CD4-positive, CD25-positive, alpha-beta regulatory T cell (primary cell): Measurements from ENCODE around the gene TXLNG. TPM values are rescaled to one million over a fixed set of nuclear protein-coding genes. Genes with fewer than 3 reads are reported as not detected.

Source experiments
- ATAC-seq, 2 donors: fragments of 150-1000 bp; cut with Tn5 transposase; one replicate each; pipeline ENCODE4 v1.10.0; 2021; ENCODE audit warnings: low read depth in 2 of 2, moderate number of reproducible peaks in 2 of 2, moderate library complexity in 1 of 2
- DNase-seq, 3 donors: peaks; one replicate each; pipeline versions ENCODE4 v3.0.0 to v3.0.0-alpha.2; 2012 to 2022; ENCODE audit warnings: mixed read lengths in 1 of 3
- H3K27ac ChIP-seq: one replicate; pipeline ENCODE4 v1.7.0; 2013; ENCODE audit warnings: mild to moderate bottlenecking, low read length; ENCODE audit not compliant: insufficient read depth, poor library complexity, severe bottlenecking
- H3K27me3 ChIP-seq: one replicate; pipeline ENCODE4 v1.7.0; 2013; ENCODE audit warnings: low read length; ENCODE audit not compliant: control insufficient read depth, insufficient read depth
- H3K36me3 ChIP-seq: one replicate; pipeline ENCODE4 v1.7.0; 2013; ENCODE audit warnings: mild to moderate bottlenecking, low read length, moderate library complexity; ENCODE audit not compliant: control insufficient read depth, insufficient read depth
- H3K4me1 ChIP-seq: 2 replicates; pipeline ENCODE4 v1.7.0; 2013; ENCODE audit warnings: mild to moderate bottlenecking, low read length; ENCODE audit not compliant: insufficient read depth, control insufficient read depth, poor library complexity, severe bottlenecking
- H3K4me3 ChIP-seq: one replicate; pipeline ENCODE4 v1.7.0; 2013; ENCODE audit warnings: low read depth, mild to moderate bottlenecking, low read length, moderate library complexity
- H3K9me3 ChIP-seq, 2 experiments: 1 replicate in 1 of 2; 2 replicates in 1 of 2; pipeline ENCODE4 v1.7.0; 2013; ENCODE audit warnings: low read length in 2 of 2, mild to moderate bottlenecking in 1 of 2, moderate library complexity in 1 of 2; ENCODE audit not compliant: control insufficient read depth in 2 of 2
- H3K27ac Mint-ChIP-seq, 3 donors: one replicate each; pipeline ENCODE4 v1.8.0; 2020 to 2022; ENCODE audit warnings: mild to moderate bottlenecking in 3 of 3, mixed read lengths in 3 of 3, moderate library complexity in 2 of 3
- H3K27me3 Mint-ChIP-seq: one replicate; pipeline ENCODE4 v1.8.0; 2022; ENCODE audit warnings: mild to moderate bottlenecking, mixed read lengths
- H3K36me3 Mint-ChIP-seq: one replicate; pipeline ENCODE4 v1.8.0; 2020; ENCODE audit warnings: mixed read lengths
- H3K4me1 Mint-ChIP-seq, 4 donors: one replicate each; pipeline ENCODE4 v1.8.0; 2020 to 2022; ENCODE audit warnings: mixed read lengths in 4 of 4, mild to moderate bottlenecking in 1 of 4
- H3K4me3 Mint-ChIP-seq, 4 donors: one replicate each; pipeline ENCODE4 v1.8.0; 2020 to 2022; ENCODE audit warnings: mild to moderate bottlenecking in 4 of 4, mixed read lengths in 4 of 4, moderate library complexity in 3 of 4
- H3K9me3 Mint-ChIP-seq, 7 donors: one replicate each; pipeline ENCODE4 v1.8.0; 2020 to 2022; ENCODE audit warnings: mixed read lengths in 7 of 7, mild to moderate bottlenecking in 3 of 7, moderate library complexity in 2 of 7
- polyA plus RNA-seq, 4 donors: library from polyadenylated mRNA; unstranded; fragments of 300-500 nt; fragmentation: Illumina TruSeq; gene quantifications; one replicate each; pipeline ENCODE4 v1.2.3, GENCODE V29; 2021
- total RNA-seq: library from RNA; stranded (reverse); gene quantifications from one replicate; pipeline ENCODE4 v1.2.3, GENCODE V29; 2022

Gene TXLNG
- total and polyA plus RNA-seq, 5 donors from 2014 or later = 8.4 to 32.2 (median 21.6) TPM

GRCh38 chrX:16870095-16870861 is 84.0 kb downstream of the TXLNG start, which contains the start of gene RBBP7:
Gene RBBP7 (minus strand): TSS chrX:16870362. CDS start chrX:16870053, 309 bp downstream.
- peaks cover 33% of the 10 kb centered on the region for H3K4me1 ChIP-seq
- Mint-ChIP-seq H3K4me1 (peaks cover 14 to 48% (median 22%) of the 10 kb centered on the region in 4 donors), H3K27me3 (peaks cover 11% of the 10 kb centered on the region), H3K9me3 (no peaks in the 10 kb centered on the region), H3K36me3 (peaks cover 4% of the 10 kb centered on the region), H3K4me3 (peak within 1 kb of the TSS; percentile 92 to 99 (median 98)), H3K27ac (peak within 1 kb of the TSS; percentile 97 to 98 (median 97))
- H3K9me3 ChIP-seq = no peaks in the 10 kb centered on the region
- H3K4me3 ChIP-seq = peak within 1 kb of the TSS; percentile 92
- peak; percentile 77 to 80 for ATAC-seq
- H3K36me3 ChIP-seq = no peaks in the 10 kb centered on the region
- peaks cover 2% of the 10 kb centered on the region for H3K27me3 ChIP-seq
- DNase-seq = peak; percentile 86 to 96 (median 94)
- peak within 1 kb of the TSS; percentile 92 for H3K27ac ChIP-seq

DNA sequence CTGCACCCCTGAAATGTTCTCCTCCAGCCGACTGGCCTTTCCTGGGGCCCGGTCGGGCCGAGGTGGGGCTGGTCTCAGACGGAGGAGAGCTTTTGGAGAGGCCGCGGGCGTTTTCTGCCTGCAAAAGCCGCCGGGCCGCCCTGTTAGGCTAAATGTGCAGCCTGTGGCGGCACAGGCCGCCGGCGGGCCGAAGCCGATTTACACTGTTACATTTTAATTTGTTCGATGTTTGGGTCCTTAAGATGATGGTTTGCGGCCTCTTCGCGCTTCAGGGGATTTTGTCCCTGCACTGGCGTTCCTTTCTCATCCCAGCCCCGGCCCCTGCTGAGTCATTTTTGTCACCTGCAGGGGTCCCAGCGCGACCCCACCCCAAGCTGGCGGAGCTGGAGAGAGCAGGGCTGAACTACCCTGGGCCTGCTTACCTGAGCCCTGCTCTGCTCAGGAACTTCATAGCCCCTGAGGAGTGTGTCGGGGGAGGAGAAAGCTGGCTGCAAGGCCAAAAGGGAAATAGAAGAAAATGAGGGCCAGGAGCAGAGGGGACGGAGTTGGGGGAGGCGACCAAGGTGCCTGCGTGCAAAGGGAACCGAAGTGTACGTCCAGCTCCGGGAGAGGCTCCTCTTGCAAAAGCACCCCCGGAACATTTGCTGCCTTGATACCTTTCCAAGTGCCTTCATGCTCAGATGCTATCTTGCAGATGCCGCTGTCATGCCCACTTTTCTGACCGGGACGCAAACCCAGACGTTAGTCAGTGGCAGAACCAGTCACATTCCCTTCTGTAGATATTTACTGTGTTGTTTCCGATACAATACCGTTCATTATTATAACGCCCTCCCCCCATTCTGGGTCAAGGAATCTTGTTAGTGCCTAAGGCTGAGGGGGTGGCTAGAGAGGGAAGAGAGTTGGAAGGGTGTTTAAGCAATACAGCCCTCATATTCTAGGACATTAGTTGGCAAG is 84.9 kb downstream of the TXLNG start:
- no peaks in the 10 kb centered on the region for H3K36me3 ChIP-seq
- H3K27ac ChIP-seq = peak overlapping the region; percentile 92
- peaks cover 2% of the 10 kb centered on the region for H3K27me3 ChIP-seq
- H3K36me3 Mint-ChIP-seq = peaks cover 4% of the 10 kb centered on the region
- H3K4me1 Mint-ChIP-seq = peaks cover 9 to 41% (median 17%) of the 10 kb centered on the region in 4 donors
- ATAC-seq (peak in 1 of 2 donors; percentile 2), DNase-seq (peak in 1 of 3 donors; percentile 4)
- no peaks in the 10 kb centered on the region for H3K9me3 ChIP-seq
- no peaks in the 10 kb centered on the region for H3K9me3 Mint-ChIP-seq
- H3K4me3 Mint-ChIP-seq = peak overlapping the region; percentile 84 to 98 (median 92)
- peaks cover 33% of the 10 kb centered on the region for H3K4me1 ChIP-seq
- H3K27ac Mint-ChIP-seq = peak overlapping the region; percentile 78 to 97 (median 97)
- peak overlapping the region; percentile 70 for H3K4me3 ChIP-seq
- H3K27me3 Mint-ChIP-seq = peaks cover 12% of the 10 kb centered on the region

GRCh38 chrX:16873106-16873505 is 86.8 kb downstream of the TXLNG start:
- Histone ChIP-seq H3K27ac (no peak overlapping the region), H3K4me1 (peaks cover 22% of the 10 kb centered on the region), H3K27me3 (peaks cover 7% of the 10 kb centered on the region), H3K36me3 (no peaks in the 10 kb centered on the region), H3K9me3 (no peaks in the 10 kb centered on the region), H3K4me3 (no peak overlapping the region)
- Mint-ChIP-seq H3K4me3 (peak overlapping the region in 1 of 4 donors; percentile 92), H3K36me3 (no peaks in the 10 kb centered on the region), H3K27me3 (peaks cover 17% of the 10 kb centered on the region), H3K9me3 (peaks cover 0 to 2% (median 0%) of the 10 kb centered on the region in 7 donors), H3K4me1 (peaks cover 5 to 25% (median 11%) of the 10 kb centered on the region in 4 donors), H3K27ac (peak overlapping the region in 1 of 3 donors; percentile 63)
- DNase-seq (no peak), ATAC-seq (no peak)

GRCh38 chrX:16874458-16875095 is 88.3 kb downstream of the TXLNG start:
- Histone ChIP-seq H3K36me3 (no peaks in the 10 kb centered on the region), H3K9me3 (no peaks in the 10 kb centered on the region), H3K27ac (no peak overlapping the region), H3K4me3 (no peak overlapping the region), H3K4me1 (peaks cover 9% of the 10 kb centered on the region), H3K27me3 (peaks cover 7% of the 10 kb centered on the region)
- no peak for DNase-seq
- Mint-ChIP-seq H3K27me3 (peaks cover 26% of the 10 kb centered on the region), H3K36me3 (no peaks in the 10 kb centered on the region), H3K4me1 (peaks cover 0 to 12% (median 0%) of the 10 kb centered on the region in 4 donors), H3K27ac (no peak overlapping the region), H3K9me3 (peaks cover 0 to 2% (median 0%) of the 10 kb centered on the region in 7 donors), H3K4me3 (no peak overlapping the region)
- ATAC-seq = no peak

DNA sequence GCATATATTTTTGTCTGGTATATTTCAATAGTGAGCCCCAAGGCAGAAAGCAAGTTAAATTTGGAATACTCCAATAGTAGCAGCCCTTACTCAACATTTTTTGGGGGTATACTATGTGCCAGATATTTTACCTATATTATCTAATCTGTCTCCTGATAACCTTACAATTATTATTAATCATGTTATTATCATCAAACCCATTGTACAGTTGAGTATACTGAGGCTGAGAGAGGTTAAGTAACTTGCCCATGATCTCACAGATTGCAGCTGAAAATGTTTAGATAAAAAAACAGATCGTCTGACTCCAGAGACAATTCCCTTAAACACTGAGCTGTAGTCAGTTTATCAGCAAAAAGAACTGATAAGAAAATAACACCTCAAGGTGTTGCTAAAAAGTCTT is 90.4 kb downstream of the TXLNG start:
- DNase-seq (no peak), ATAC-seq (no peak)
- no peaks in the 10 kb centered on the region for H3K4me1 Mint-ChIP-seq
- no peaks in the 10 kb centered on the region for H3K9me3 ChIP-seq
- H3K36me3 Mint-ChIP-seq = no peaks in the 10 kb centered on the region
- no peak overlapping the region for H3K4me3 Mint-ChIP-seq
- H3K4me1 ChIP-seq = no peaks in the 10 kb centered on the region
- peaks cover 0 to 2% (median 0%) of the 10 kb centered on the region in 7 donors for H3K9me3 Mint-ChIP-seq
- no peak overlapping the region for H3K4me3 ChIP-seq
- H3K27me3 ChIP-seq = peaks cover 10% of the 10 kb centered on the region
- H3K27ac Mint-ChIP-seq = no peak overlapping the region
- H3K27me3 Mint-ChIP-seq = peaks cover 26% of the 10 kb centered on the region
- no peaks in the 10 kb centered on the region for H3K36me3 ChIP-seq
- H3K27ac ChIP-seq = no peak overlapping the region

GRCh38 chrX:16882169-16882568 is 95.9 kb downstream of the TXLNG start:
- Histone ChIP-seq H3K27me3 (peaks cover 12% of the 10 kb centered on the region), H3K9me3 (no peaks in the 10 kb centered on the region), H3K4me3 (peak overlapping the region; percentile 13), H3K36me3 (no peaks in the 10 kb centered on the region), H3K4me1 (peaks cover 12% of the 10 kb centered on the region), H3K27ac (no peak overlapping the region)
- Mint-ChIP-seq H3K4me3 (peak overlapping the region; percentile 29 to 79 (median 63)), H3K36me3 (no peaks in the 10 kb centered on the region), H3K4me1 (peaks cover 0 to 10% (median 5%) of the 10 kb centered on the region in 4 donors), H3K27ac (no peak overlapping the region), H3K9me3 (peaks cover 0 to 2% (median 0%) of the 10 kb centered on the region in 7 donors), H3K27me3 (peaks cover 18% of the 10 kb centered on the region)
- DNase-seq = peak in 1 of 3 donors; percentile 46
- ATAC-seq = no peak
